HepG2 (cell line): ENCODE measurements around the gene AASS. TPM values are rescaled to one million over a fixed set of nuclear protein-coding genes. Genes with fewer than 3 reads are reported as not detected.

Source experiments
- ATAC-seq: fragments of 200-7000 bp; cut with Tn5 transposase; 3 replicates; pipeline ENCODE4 v1.9.1; 2020; ENCODE audit warnings: mild to moderate bottlenecking, moderate library complexity
- BruUV-seq: library from RNA; stranded (reverse); fragments of 400-500 nt; replicated peaks from 2 replicates; lab custom pipeline; 2021; lab: Mats Ljungman, UMichigan
- CTCF ChIA-PET: fragments of 300-600 bp; formaldehyde crosslinking; extraction: SDS; loops from one replicate; lab custom pipeline; 2021; ENCODE audit warnings: low total read pairs, inconsistent platforms, low intra/inter-chr PET ratio; lab: Yijun Ruan, JAX
- POLR2A ChIA-PET: fragments of 350-600 bp; sonication (Branson Sonifier 250); formaldehyde crosslinking; loops from one replicate; lab custom pipeline; 2020; ENCODE audit warnings: antibody characterized with exemption, inconsistent platforms; lab: Yijun Ruan, JAX
- DNase-seq: peaks from one replicate; pipeline ENCODE4 v3.0.0-alpha.2; 2015; ENCODE audit warnings: low spot score
- FAIRE-seq: peaks from 3 replicates; lab custom pipeline; 2011; peaks lifted over from hg19 to GRCh38; lab: Jason Lieb, UNC
- H2AFZ ChIP-seq: one replicate; pipeline ENCODE4 v1.6.1; 2011; ENCODE audit warnings: low read length, inconsistent platforms
- H3K27ac ChIP-seq: fragments of 300-600 bp; 3 replicates; pipeline ENCODE4 v1.8.0; 2011; ENCODE audit warnings: mixed run types, mild to moderate bottlenecking, mixed read lengths, low read length, inconsistent platforms; ENCODE audit not compliant: insufficient read depth; ENCODE audit errors: extremely low read length
- H3K27me3 ChIP-seq, 2 experiments: fragments of 200-600 bp in 1 of 2; 2 replicates in 1 of 2; 3 replicates in 1 of 2; pipeline versions ENCODE4 v1.6.0 to v1.8.0; 2011; ENCODE audit warnings: low read length in 2 of 2, mild to moderate bottlenecking in 2 of 2, moderate library complexity in 2 of 2, inconsistent platforms in 1 of 2; ENCODE audit not compliant: insufficient read depth in 2 of 2, control insufficient read depth in 1 of 2
- H3K36me3 ChIP-seq, 2 experiments: fragments of 200-600 bp in 1 of 2; replicated peaks in 1 of 2; 2 replicates in 1 of 2; 3 replicates in 1 of 2; pipeline versions ENCODE4 v1.5.1 to v1.8.0; 2011; ENCODE audit warnings: low read length in 2 of 2, inconsistent platforms in 1 of 2; ENCODE audit not compliant: insufficient read depth in 2 of 2, control insufficient read depth in 1 of 2
- H3K4me1 ChIP-seq: 2 replicates; pipeline ENCODE4 v1.5.1; 2012; ENCODE audit warnings: low read length, inconsistent platforms; ENCODE audit not compliant: insufficient read depth
- H3K4me2 ChIP-seq: 2 replicates; pipeline ENCODE4 v1.6.0; 2011; ENCODE audit warnings: low read depth, low read length, inconsistent platforms
- H3K4me3 ChIP-seq, 3 experiments: fragments of 200-600 bp in 1 of 3; sonication (generic), shearing (Covaris generic) in 1 of 3; replicated peaks in 1 of 3; 2 replicates each; pipeline ENCODE4 v1.5.1; 2011 to 2016; ENCODE audit warnings: low read length in 3 of 3, inconsistent platforms in 2 of 3, low read depth in 2 of 3, mild to moderate bottlenecking in 2 of 3, control low read depth in 1 of 3, mixed read lengths in 1 of 3; ENCODE audit not compliant: insufficient read depth in 1 of 3
- H3K79me2 ChIP-seq: one replicate; pipeline ENCODE4 v1.6.1; 2011; ENCODE audit warnings: low read length, inconsistent platforms; ENCODE audit not compliant: insufficient read depth
- H3K9ac ChIP-seq: 2 replicates; pipeline ENCODE4 v1.6.0; 2011; ENCODE audit warnings: mild to moderate bottlenecking, low read depth, low read length, inconsistent platforms; ENCODE audit not compliant: insufficient read depth
- H3K9me3 ChIP-seq: 2 replicates; pipeline ENCODE4 v1.5.1; 2012; ENCODE audit warnings: mild to moderate bottlenecking, low read length
- H4K20me1 ChIP-seq: 2 replicates; pipeline ENCODE4 v1.6.0; 2011; ENCODE audit warnings: inconsistent platforms, mild to moderate bottlenecking, low read length, moderate library complexity; ENCODE audit not compliant: insufficient read depth
- CENPX ChIP-seq: sonication (generic); formaldehyde crosslinking; IDR thresholded peaks from 2 replicates; pipeline ENCODE4 v1.9.0; 2021; ENCODE audit warnings: mild to moderate bottlenecking, missing genetic modification reagents, moderate library complexity
- FOXK1 ChIP-seq: sonication (generic); formaldehyde crosslinking; IDR thresholded peaks from 2 replicates; pipeline ENCODE4 v1.4.0; 2020; ENCODE audit warnings: low read depth, missing genetic modification reagents, borderline replicate concordance
- HIVEP1 ChIP-seq: sonication (generic); formaldehyde crosslinking; IDR thresholded peaks from 2 replicates; pipeline ENCODE4 v1.4.0; 2020; ENCODE audit warnings: mild to moderate bottlenecking, missing genetic modification reagents
- MXI1 ChIP-seq: IDR thresholded peaks from 3 replicates; pipeline ENCODE4 v1.6.1; 2012; ENCODE audit warnings: low read depth, low read length, inconsistent platforms, borderline replicate concordance
- SRF ChIP-seq: IDR thresholded peaks from 2 replicates; pipeline ENCODE4 v1.6.1; 2011; ENCODE audit warnings: mild to moderate bottlenecking, low read depth, low read length, moderate library complexity
- ZNF446 ChIP-seq: sonication (generic); formaldehyde crosslinking; IDR thresholded peaks from 2 replicates; pipeline ENCODE4 v1.5.0; 2020; ENCODE audit warnings: mild to moderate bottlenecking, missing genetic modification reagents
- ZNF468 ChIP-seq: sonication (generic); formaldehyde crosslinking; IDR thresholded peaks from 2 replicates; pipeline ENCODE4 v1.8.0; 2022; ENCODE audit warnings: mild to moderate bottlenecking, moderate library complexity, missing genetic modification reagents
- ZNF563 ChIP-seq: sonication (generic); formaldehyde crosslinking; IDR thresholded peaks from 2 replicates; pipeline ENCODE4 v1.8.0; 2022; ENCODE audit warnings: mild to moderate bottlenecking, moderate library complexity, missing genetic modification reagents
- ZNF782 ChIP-seq: sonication (generic); formaldehyde crosslinking; IDR thresholded peaks from 2 replicates; pipeline ENCODE4 v1.4.0; 2020; ENCODE audit warnings: missing genetic modification reagents, mild to moderate bottlenecking, borderline replicate concordance
- ZNF83 ChIP-seq: sonication (generic); formaldehyde crosslinking; IDR thresholded peaks from 2 replicates; pipeline ENCODE4 v1.4.0; 2020; ENCODE audit warnings: missing genetic modification reagents, mild to moderate bottlenecking, borderline replicate concordance
- in situ Hi-C: cut with HindIII; loops from 2 replicates; pipeline ENCODE4 v1.10.0; 2017; ENCODE audit warnings: low pct_unique_long_range_greater_than_20kb; ENCODE audit not compliant: extremely low pct_ligation_motif_present
- intact Hi-C: fragments of 100-400 bp; cut with micrococcal nuclease; formaldehyde crosslinking; loops from one replicate; pipeline ENCODE4 v1.10.0; 2022; ENCODE audit not compliant: unreplicated experiment
- polyA plus RNA-seq, 8 experiments: library from polyadenylated mRNA; depleted of rRNA in 3 of 8; stranded (reverse) in 7 of 8; unstranded in 1 of 8; fragments of >200 nt; fragmentation: Illumina TruSeq in 4 of 8; extraction: Trizol in 4 of 8; gene quantifications; 2 replicates each; pipeline versions ENCODE4 v1.2.1 to v1.2.3, GENCODE V29; 2011 to 2016; ENCODE audit warnings: low read depth in 4 of 8, missing spikeins in 1 of 8, mixed read lengths in 1 of 8; ENCODE audit not compliant: insufficient read depth in 1 of 8
- total RNA-seq, 5 experiments: library from RNA; depleted of rRNA; stranded (reverse); fragments of >200 nt; fragmentation: Illumina TruSeq; extraction: Trizol; gene quantifications; 2 replicates each; pipeline ENCODE4 v1.2.3, GENCODE V29; 2016; ENCODE audit warnings: low read depth in 1 of 5
- TF ChIP-seq, protein P1 (sequence below): sonication (generic); formaldehyde crosslinking; IDR thresholded peaks from 2 replicates; pipeline ENCODE4 v1.4.0; 2020; ENCODE audit warnings: missing genetic modification reagents

Gene AASS
- total and polyA plus RNA-seq, 2 of the 13 experiments (the other 11 are each of a cell fraction or from before 2014, with no cell fraction given), result 11.6 to 43.9 TPM

- Histone ChIP-seq H3K4me3 (no peak overlapping the region), H3K27me3 (no peaks in the 10 kb centered on the region), H4K20me1 (no peaks in the 10 kb centered on the region)
- BruUV-seq, result no TSS peak
- no peak for FAIRE-seq
- POLR2A ChIA-PET, result no interaction called here
- in situ Hi-C loops, result no loop called here
- TF ChIP-seq ZNF446 (CRISPR knock-in tag), result no peak
- TF ChIP-seq, protein P1, sequence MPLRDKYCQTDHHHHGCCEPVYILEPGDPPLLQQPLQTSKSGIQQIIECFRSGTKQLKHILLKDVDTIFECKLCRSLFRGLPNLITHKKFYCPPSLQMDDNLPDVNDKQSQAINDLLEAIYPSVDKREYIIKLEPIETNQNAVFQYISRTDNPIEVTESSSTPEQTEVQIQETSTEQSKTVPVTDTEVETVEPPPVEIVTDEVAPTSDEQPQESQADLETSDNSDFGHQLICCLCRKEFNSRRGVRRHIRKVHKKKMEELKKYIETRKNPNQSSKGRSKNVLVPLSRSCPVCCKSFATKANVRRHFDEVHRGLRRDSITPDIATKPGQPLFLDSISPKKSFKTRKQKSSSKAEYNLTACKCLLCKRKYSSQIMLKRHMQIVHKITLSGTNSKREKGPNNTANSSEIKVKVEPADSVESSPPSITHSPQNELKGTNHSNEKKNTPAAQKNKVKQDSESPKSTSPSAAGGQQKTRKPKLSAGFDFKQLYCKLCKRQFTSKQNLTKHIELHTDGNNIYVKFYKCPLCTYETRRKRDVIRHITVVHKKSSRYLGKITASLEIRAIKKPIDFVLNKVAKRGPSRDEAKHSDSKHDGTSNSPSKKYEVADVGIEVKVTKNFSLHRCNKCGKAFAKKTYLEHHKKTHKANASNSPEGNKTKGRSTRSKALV (CRISPR knock-in tag), result no peak
- TF ChIP-seq CENPX (CRISPR knock-in tag), result no peak
- no peak for TF ChIP-seq ZNF468
- no peak for TF ChIP-seq MXI1
- no peak for TF ChIP-seq ZNF83 (CRISPR knock-in tag)
- TF ChIP-seq FOXK1 (CRISPR knock-in tag), result no peak
- TF ChIP-seq SRF, result no peak
- no peak for TF ChIP-seq HIVEP1 (CRISPR knock-in tag)
- no peak for TF ChIP-seq ZNF782
- TF ChIP-seq ZNF563 (CRISPR knock-in tag), result no peak
- TF ChIP-seq, all 625 proteins: peak for 0
- Histone ChIP-seq H3K27ac (no peak overlapping the region), H3K79me2 (no peaks in the 10 kb centered on the region), H3K36me3 (peaks cover 0 to 13% of the 10 kb centered on the region in 2 experiments; a peak in 1 of 5 replicates), H3K9ac (no peak overlapping the region), H2AFZ (no peak overlapping the region), H3K4me2 (no peak overlapping the region), H3K4me1 (no peaks in the 10 kb centered on the region), H3K9me3 (no peaks in the 10 kb centered on the region)
- ATAC-seq, result no peak
- intact Hi-C loops, result no loop called here
- DNase-seq, result no peak
- CTCF ChIA-PET, result no interaction called here
These were observed 61.9 kb downstream of the AASS start for GRCh38 chr7:122082160-122082559.
